ENCODE measurements around the gene AGTRAP. TPM values are rescaled to one million over a fixed set of nuclear protein-coding genes. Genes with fewer than 3 reads are reported as not detected.
A peak's percentile ranks its signal among the peaks of the same experiment; 100 is the strongest.

The AGTRAP gene
- total and polyA plus RNA-seq, 2 of the 4 experiments (the other 2 are of a cell fraction), result 21.5 to 57.7 TPM

DNA sequence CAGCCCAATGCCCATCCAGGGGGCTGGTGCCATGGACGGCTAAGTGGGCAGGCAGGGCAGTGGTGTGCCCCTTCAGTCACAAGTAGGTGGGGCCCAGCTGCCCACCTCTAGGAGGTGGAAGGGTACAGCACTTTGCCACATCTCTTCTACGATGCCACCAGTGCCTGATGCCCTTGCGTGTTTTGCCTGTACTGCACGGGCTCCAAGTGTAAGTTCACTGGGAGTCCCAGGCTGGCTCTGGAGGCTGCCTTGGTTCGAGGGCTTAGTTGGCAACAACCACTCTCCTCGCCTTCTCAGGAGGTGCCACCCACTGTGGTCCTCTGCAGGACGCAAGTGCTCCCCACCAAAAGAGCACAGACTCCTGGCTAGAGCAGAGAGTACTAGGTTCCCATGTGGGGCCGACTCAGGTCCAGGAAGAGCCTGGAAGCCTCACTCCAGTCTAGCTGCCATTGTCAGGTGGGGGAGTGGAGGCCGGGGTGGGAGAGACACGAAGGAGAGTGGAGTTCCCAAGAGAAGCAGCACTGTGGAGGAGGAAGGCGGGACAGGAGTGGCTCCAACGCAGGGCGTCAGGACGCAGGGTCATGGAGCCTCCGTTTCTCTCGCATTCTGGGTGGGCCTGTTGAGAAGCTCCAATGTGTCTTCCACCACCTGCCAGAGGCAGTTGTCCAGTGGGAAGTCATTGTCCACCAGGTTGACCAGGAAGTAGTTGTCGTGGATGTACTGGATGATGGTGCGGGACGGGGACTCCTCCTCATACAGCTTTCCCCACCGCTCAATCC is 54.4 kb downstream of the AGTRAP start:
- peak overlapping the region; percentile 60 for H2AFZ ChIP-seq (replicated peaks; ENCODE audit: low read length, poor library complexity)
- POLR2A ChIA-PET (ENCODE audit: unreplicated experiment), result no interaction called here
- TF ChIP-seq RAD21 (IDR thresholded peaks at IDR 0.05; ENCODE audit: low read length) (no peak), NFE2L2 (IDR thresholded peaks at IDR 0.05; ENCODE audit: low read depth, low read length) (no peak), POLR2A (IDR thresholded peaks at IDR 0.05; ENCODE audit: low read depth, low read length) (no peak), FOS (IDR thresholded peaks at IDR 0.05; ENCODE audit: low read depth, low read length) (no peak), MAFK (IDR thresholded peaks at IDR 0.05; ENCODE audit: low read depth, low read length) (no peak), MXI1 (IDR thresholded peaks at IDR 0.05; ENCODE audit: borderline replicate concordance, low read depth, low read length) (no peak), RFX5 (IDR thresholded peaks at IDR 0.05; ENCODE audit: low read depth, low read length) (no peak), MAZ (IDR thresholded peaks at IDR 0.05; ENCODE audit: borderline replicate concordance, low read depth, low read length) (no peak), CHD1 (IDR thresholded peaks at IDR 0.05; ENCODE audit: low read depth, low read length) (no peak), RCOR1 (IDR thresholded peaks at IDR 0.05; ENCODE audit: insufficient replicate concordance, low read length) (no peak), ELK1 (IDR thresholded peaks at IDR 0.05; ENCODE audit: borderline replicate concordance, low read depth, low read length) (no peak), SMC3 (IDR thresholded peaks at IDR 0.05; ENCODE audit: low read depth, low read length) (no peak), CEBPB (IDR thresholded peaks at IDR 0.05; ENCODE audit: low read depth, low read length) (no peak)
- TF ChIP-seq, protein P1, sequence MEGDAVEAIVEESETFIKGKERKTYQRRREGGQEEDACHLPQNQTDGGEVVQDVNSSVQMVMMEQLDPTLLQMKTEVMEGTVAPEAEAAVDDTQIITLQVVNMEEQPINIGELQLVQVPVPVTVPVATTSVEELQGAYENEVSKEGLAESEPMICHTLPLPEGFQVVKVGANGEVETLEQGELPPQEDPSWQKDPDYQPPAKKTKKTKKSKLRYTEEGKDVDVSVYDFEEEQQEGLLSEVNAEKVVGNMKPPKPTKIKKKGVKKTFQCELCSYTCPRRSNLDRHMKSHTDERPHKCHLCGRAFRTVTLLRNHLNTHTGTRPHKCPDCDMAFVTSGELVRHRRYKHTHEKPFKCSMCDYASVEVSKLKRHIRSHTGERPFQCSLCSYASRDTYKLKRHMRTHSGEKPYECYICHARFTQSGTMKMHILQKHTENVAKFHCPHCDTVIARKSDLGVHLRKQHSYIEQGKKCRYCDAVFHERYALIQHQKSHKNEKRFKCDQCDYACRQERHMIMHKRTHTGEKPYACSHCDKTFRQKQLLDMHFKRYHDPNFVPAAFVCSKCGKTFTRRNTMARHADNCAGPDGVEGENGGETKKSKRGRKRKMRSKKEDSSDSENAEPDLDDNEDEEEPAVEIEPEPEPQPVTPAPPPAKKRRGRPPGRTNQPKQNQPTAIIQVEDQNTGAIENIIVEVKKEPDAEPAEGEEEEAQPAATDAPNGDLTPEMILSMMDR (conservative IDR thresholded peaks at IDR 0.05; ENCODE audit: low read depth, low read length), result no peak
- TF ChIP-seq, protein P2, sequence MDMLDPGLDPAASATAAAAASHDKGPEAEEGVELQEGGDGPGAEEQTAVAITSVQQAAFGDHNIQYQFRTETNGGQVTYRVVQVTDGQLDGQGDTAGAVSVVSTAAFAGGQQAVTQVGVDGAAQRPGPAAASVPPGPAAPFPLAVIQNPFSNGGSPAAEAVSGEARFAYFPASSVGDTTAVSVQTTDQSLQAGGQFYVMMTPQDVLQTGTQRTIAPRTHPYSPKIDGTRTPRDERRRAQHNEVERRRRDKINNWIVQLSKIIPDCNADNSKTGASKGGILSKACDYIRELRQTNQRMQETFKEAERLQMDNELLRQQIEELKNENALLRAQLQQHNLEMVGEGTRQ (IDR thresholded peaks at IDR 0.05; ENCODE audit: low read depth, low read length), result no peak

More for the DNA sequence above, 54.4 kb downstream of the AGTRAP start:
- peak overlapping the region; percentile 64 to 92 for H4K8ac ChIP-seq (ENCODE audit: low read depth in 2 of 2, low read length in 2 of 2)
- DNase-seq, result no peak
- BruUV-seq (replicated peaks), result no TSS peak
- no peaks in the 10 kb centered on the region for H3K27me3 ChIP-seq (ENCODE audit: control insufficient read depth, insufficient read depth, low read length)
- H4K5ac ChIP-seq (ENCODE audit: low read depth, low read length), result peak overlapping the region; percentile 69
- in situ Hi-C loops (cut with MboI; ENCODE audit: low sequenced_read_pairs), result no loop called here
- H2BK5ac ChIP-seq (ENCODE audit: low read depth, low read length, poor library complexity, severe bottlenecking), result peak overlapping the region; percentile 86
- no peaks in the 10 kb centered on the region for H4K20me1 ChIP-seq (ENCODE audit: insufficient read depth, low read length)
- H3K4me1 ChIP-seq (ENCODE audit: control insufficient read depth, insufficient read depth, low read length), result peaks cover 36% of the 10 kb centered on the region
- peak overlapping the region; percentile 99 for H2AK9ac ChIP-seq (replicated peaks; ENCODE audit: low read depth, low read length, poor library complexity)
- 100% methylated on average over 1 of the region's 20 CpGs; no CpG with 5 or more reads in 1 of the 2 experiments for WGBS, 2 experiments (ENCODE audit: extremely low coverage in 2 of 2, insufficient read length in 1 of 2)
- intact Hi-C loops (cut with micrococcal nuclease), result no loop called here
- H4K91ac ChIP-seq (ENCODE audit: insufficient read depth, low read depth, low read length), result peak overlapping the region; percentile 77
- no peak; the same call in 1 of the 2 replicates for ATAC-seq (ENCODE audit: low read depth)
- peak overlapping the region; percentile 95 for H2BK120ac ChIP-seq (ENCODE audit: low read depth, low read length)
- CTCF ChIA-PET, result no interaction called here
- dilution Hi-C loops (cut with HindIII; ENCODE audit: low sequenced_read_pairs, unreplicated experiment), result no loop called here
- no peaks in the 10 kb centered on the region for H3K9me3 ChIP-seq (ENCODE audit: control insufficient read depth, insufficient read depth, low read length)
- peak overlapping the region; percentile 77 for H3K18ac ChIP-seq (ENCODE audit: low read depth, low read length)
- no peak overlapping the region; the same call in 1 of the 2 replicates for H3K9ac ChIP-seq (ENCODE audit: low read depth, low read length)
- H3K23ac ChIP-seq (ENCODE audit: low read depth, low read length), result peak overlapping the region; percentile 82
- peaks cover 0 to 17% of the 10 kb centered on the region in 2 experiments; a peak in 2 of 4 replicates for H3K79me1 ChIP-seq (ENCODE audit: low read depth in 1 of 2, low read length in 2 of 2)
- peak overlapping the region; percentile 94 for H2AK5ac ChIP-seq (ENCODE audit: low read depth, low read length)
- H2BK20ac ChIP-seq (ENCODE audit: low read depth, low read length), result peak overlapping the region; percentile 91
- H3K56ac ChIP-seq (ENCODE audit: extremely low read depth, insufficient read depth, low read length), result peak overlapping the region; percentile 40; the same call in 1 of the 2 replicates
- H3K4me3 ChIP-seq (ENCODE audit: insufficient read depth, low read depth, low read length), result no peak overlapping the region
- H3K4ac ChIP-seq (ENCODE audit: low read depth, low read length), result peak overlapping the region; percentile 96
- H3K36me3 ChIP-seq (ENCODE audit: control insufficient read depth, insufficient read depth, low read length), result peaks cover 37% of the 10 kb centered on the region; the same call in 1 of the 2 replicates
- peak overlapping the region; percentile 82 for H3K14ac ChIP-seq (replicated peaks; ENCODE audit: low read depth, low read length)
- H3K4me2 ChIP-seq (ENCODE audit: low read depth, low read length), result peak overlapping the region; percentile 60
- H3K9me1 ChIP-seq (ENCODE audit: insufficient read depth, low read length), result peaks cover 37% of the 10 kb centered on the region
- peak overlapping the region; percentile 90 for H3K27ac ChIP-seq (ENCODE audit: insufficient read depth, low read length)
- H2BK15ac ChIP-seq (ENCODE audit: low read depth, low read length), result peak overlapping the region; percentile 91; the same call in 2 of the 3 replicates

Measured in IMR-90 (cell line).